ENCODE measurements around the gene SCG3. TPM values are rescaled to one million over a fixed set of nuclear protein-coding genes. Genes with fewer than 3 reads are reported as not detected.

Gene SCG3
- total and polyA plus RNA-seq, 2 donors (not counting 1 experiment from before 2014, with no cell fraction given): not detected

DNA sequence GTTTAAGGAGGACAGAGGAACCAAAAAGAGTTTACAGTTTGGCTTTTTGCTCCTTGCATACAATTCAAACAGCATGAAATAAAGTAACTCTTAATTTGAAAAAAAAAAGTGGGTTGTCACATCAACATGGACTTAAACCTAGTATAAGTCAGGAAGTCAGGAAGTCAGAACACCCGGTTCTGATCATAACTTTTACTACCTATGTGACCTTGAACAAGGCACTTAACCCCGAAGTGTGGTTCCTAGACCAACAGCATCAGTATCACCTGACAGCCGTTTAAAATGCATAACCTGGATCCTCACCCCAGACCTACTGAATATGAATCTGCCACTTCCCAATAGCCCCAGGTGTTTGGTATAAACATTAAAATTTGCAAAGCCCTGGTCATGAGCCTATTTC, 37.4 kb downstream of the SCG3 start:
- POLR2A ChIA-PET: no interaction called here
- Histone ChIP-seq H4K20me1 (ENCODE audit: control insufficient read depth, insufficient read depth, low read length, poor library complexity, severe bottlenecking) (no peaks in the 10 kb centered on the region), H3K9ac (ENCODE audit: low read length) (no peak overlapping the region), H3K27ac (ENCODE audit: low read length in 2 of 2) (peak overlapping the region in 1 of 2 donors; percentile 26), H3K4me2 (replicated peaks; ENCODE audit: low read depth, low read length, poor library complexity, severe bottlenecking) (no peak overlapping the region), H2AFZ (ENCODE audit: insufficient read depth, low read depth, low read length, poor library complexity, severe bottlenecking) (no peak overlapping the region), H3K4me1 (ENCODE audit: control insufficient read depth in 2 of 2, insufficient read depth in 2 of 2, low read length in 2 of 2) (peaks cover 0 to 4% of the 10 kb centered on the region in 2 donors), H3K79me2 (ENCODE audit: control insufficient read depth, insufficient read depth, low read length) (peaks cover 17% of the 10 kb centered on the region), H3K9me3 (ENCODE audit: control extremely low read depth in 1 of 3, control insufficient read depth in 2 of 3, insufficient read depth in 1 of 3, low read length in 2 of 3) (no peaks in the 10 kb centered on the region), H3K36me3 (replicated peaks in 1 of 2; ENCODE audit: control extremely low read depth in 1 of 2, control insufficient read depth in 1 of 2, extremely low read depth in 1 of 2, insufficient read depth in 2 of 2, low read length in 1 of 2) (peaks cover 8 to 23% of the 10 kb centered on the region in 2 experiments), H3K4me3 (ENCODE audit: control extremely low read depth in 1 of 5, extremely low read depth in 1 of 5, insufficient read depth in 1 of 5, low read depth in 2 of 5, low read length in 4 of 5) (no peak overlapping the region), H3K27me3 (replicated peaks in 1 of 4; ENCODE audit: control extremely low read depth in 1 of 4, control insufficient read depth in 3 of 4, insufficient read depth in 4 of 4, low read length in 3 of 4) (no peaks in the 10 kb centered on the region)
- intact Hi-C loops (cut with micrococcal nuclease): no loop called here
- no peak for DNase-seq
- TF ChIP-seq, protein P1, sequence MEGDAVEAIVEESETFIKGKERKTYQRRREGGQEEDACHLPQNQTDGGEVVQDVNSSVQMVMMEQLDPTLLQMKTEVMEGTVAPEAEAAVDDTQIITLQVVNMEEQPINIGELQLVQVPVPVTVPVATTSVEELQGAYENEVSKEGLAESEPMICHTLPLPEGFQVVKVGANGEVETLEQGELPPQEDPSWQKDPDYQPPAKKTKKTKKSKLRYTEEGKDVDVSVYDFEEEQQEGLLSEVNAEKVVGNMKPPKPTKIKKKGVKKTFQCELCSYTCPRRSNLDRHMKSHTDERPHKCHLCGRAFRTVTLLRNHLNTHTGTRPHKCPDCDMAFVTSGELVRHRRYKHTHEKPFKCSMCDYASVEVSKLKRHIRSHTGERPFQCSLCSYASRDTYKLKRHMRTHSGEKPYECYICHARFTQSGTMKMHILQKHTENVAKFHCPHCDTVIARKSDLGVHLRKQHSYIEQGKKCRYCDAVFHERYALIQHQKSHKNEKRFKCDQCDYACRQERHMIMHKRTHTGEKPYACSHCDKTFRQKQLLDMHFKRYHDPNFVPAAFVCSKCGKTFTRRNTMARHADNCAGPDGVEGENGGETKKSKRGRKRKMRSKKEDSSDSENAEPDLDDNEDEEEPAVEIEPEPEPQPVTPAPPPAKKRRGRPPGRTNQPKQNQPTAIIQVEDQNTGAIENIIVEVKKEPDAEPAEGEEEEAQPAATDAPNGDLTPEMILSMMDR (IDR thresholded peaks at IDR 0.05): no peak
- no peak for TF ChIP-seq EZH2 (IDR thresholded peaks at IDR 0.05; ENCODE audit: borderline replicate concordance, insufficient read depth, low read depth, low read length, poor library complexity, severe bottlenecking)
- Mint-ChIP-seq H3K4me3 (no peak overlapping the region), H3K27me3 (no peaks in the 10 kb centered on the region), H3K4me1 (peaks cover 23% of the 10 kb centered on the region), H3K27ac (peak overlapping the region; percentile 5), H3K9me3 (ENCODE audit: insufficient read depth) (no peaks in the 10 kb centered on the region)
- WGBS (ENCODE audit: insufficient coverage): no CpG with 5 or more reads among the region's 3 CpGs
- CTCF ChIA-PET: no interaction called here
- no peak for ATAC-seq (ENCODE audit: low read depth)

DNA sequence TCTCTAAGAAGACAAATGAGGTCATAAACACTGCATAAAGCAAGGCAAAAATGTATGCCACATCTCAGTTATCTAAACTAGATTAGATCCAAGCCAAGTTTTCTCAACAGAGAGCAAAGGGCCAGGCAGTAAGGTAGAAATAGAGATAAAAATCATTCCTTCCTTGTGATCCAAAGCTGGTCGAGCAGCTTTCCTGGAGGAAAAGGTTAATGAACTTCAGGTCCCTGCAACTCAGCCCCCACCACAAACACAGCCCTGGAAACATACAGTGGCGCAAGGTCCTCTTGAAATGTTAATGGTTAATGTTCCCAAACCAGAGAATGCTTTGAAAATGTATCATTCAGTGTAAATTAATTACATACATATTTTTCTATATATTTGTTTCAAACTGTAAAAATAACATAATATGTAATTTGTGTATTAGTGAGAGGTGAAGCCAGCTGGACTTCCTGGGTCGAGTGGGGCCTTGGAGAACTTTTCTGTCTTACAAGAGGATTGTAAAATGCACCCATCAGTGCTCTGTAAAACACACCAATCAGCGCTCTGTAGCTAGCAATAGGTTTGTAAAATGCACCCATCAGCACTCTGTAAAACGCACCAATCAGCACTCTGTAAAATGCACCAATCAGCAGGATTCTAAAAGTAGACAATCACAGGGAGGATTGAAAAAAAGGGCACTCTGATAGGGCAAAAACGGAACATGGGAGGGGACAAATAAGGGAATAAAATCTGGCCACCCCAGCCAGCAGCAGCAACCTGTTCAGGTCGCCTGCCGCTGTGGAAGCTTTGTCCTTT, 39.1 kb downstream of the SCG3 start:
- no peak for DNase-seq
- H3K4me3 Mint-ChIP-seq: no peak overlapping the region

More for the DNA sequence above, 39.1 kb downstream of the SCG3 start:
- TF ChIP-seq EZH2 (IDR thresholded peaks at IDR 0.05; ENCODE audit: borderline replicate concordance, insufficient read depth, low read depth, low read length, poor library complexity, severe bottlenecking): no peak
- TF ChIP-seq, protein P1 (IDR thresholded peaks at IDR 0.05): no peak
- POLR2A ChIA-PET: interaction anchor here (1.2 kb wide), 1 partner anchor 12 kb away, joined by 4 read pairs; no protein-coding TSS in a partner anchor
- no peaks in the 10 kb centered on the region for H3K9me3 Mint-ChIP-seq (ENCODE audit: insufficient read depth)
- H2AFZ ChIP-seq (ENCODE audit: insufficient read depth, low read depth, low read length, poor library complexity, severe bottlenecking): no peak overlapping the region
- H3K27ac Mint-ChIP-seq: peak overlapping the region; percentile 47
- H3K4me3 ChIP-seq (ENCODE audit: control extremely low read depth in 1 of 5, extremely low read depth in 1 of 5, insufficient read depth in 1 of 5, low read depth in 2 of 5, low read length in 4 of 5): no peak overlapping the region
- H3K4me1 ChIP-seq (ENCODE audit: control insufficient read depth in 2 of 2, insufficient read depth in 2 of 2, low read length in 2 of 2): peaks cover 4 to 10% of the 10 kb centered on the region in 2 donors
- peaks cover 36% of the 10 kb centered on the region for H3K4me1 Mint-ChIP-seq
- peaks cover 12 to 31% of the 10 kb centered on the region in 2 experiments for H3K36me3 ChIP-seq (replicated peaks in 1 of 2; ENCODE audit: control extremely low read depth in 1 of 2, control insufficient read depth in 1 of 2, extremely low read depth in 1 of 2, insufficient read depth in 2 of 2, low read length in 1 of 2)
- no peak overlapping the region for H3K9ac ChIP-seq (ENCODE audit: low read length)
- no peak overlapping the region for H3K4me2 ChIP-seq (replicated peaks; ENCODE audit: low read depth, low read length, poor library complexity, severe bottlenecking)
- 84% methylated on average over 4 of the region's 8 CpGs for WGBS (ENCODE audit: insufficient coverage)
- H3K79me2 ChIP-seq (ENCODE audit: control insufficient read depth, insufficient read depth, low read length): peaks cover 32% of the 10 kb centered on the region
- intact Hi-C loops (cut with micrococcal nuclease): no loop called here
- no peaks in the 10 kb centered on the region for H3K27me3 Mint-ChIP-seq
- CTCF ChIA-PET: interaction anchor here (0.6 to 1.3 kb wide), 4 partner anchors 9 to 71 kb away, joined by 3 to 5 read pairs (median 4); no protein-coding TSS in a partner anchor
- H3K27ac ChIP-seq (ENCODE audit: low read length in 2 of 2): no peak overlapping the region
- ATAC-seq (ENCODE audit: low read depth): no peak
- no peaks in the 10 kb centered on the region for H3K27me3 ChIP-seq (replicated peaks in 1 of 4; ENCODE audit: control extremely low read depth in 1 of 4, control insufficient read depth in 3 of 4, insufficient read depth in 4 of 4, low read length in 3 of 4)
- H4K20me1 ChIP-seq (ENCODE audit: control insufficient read depth, insufficient read depth, low read length, poor library complexity, severe bottlenecking): peaks cover 9% of the 10 kb centered on the region
- H3K9me3 ChIP-seq (ENCODE audit: control extremely low read depth in 1 of 3, control insufficient read depth in 2 of 3, insufficient read depth in 1 of 3, low read length in 2 of 3): no peaks in the 10 kb centered on the region
